Loucy (cell line): Measurements from ENCODE around the gene BEX3.

ENCODE experiments used
- H2AFZ ChIP-seq: fragments of 200-600 bp; sonication (generic); 2 replicates; pipeline ENCODE4 v1.6.0; 2016; ENCODE audit warnings: antibody characterized with exemption, mild to moderate bottlenecking, low read length, moderate library complexity
- H3F3A ChIP-seq: fragments of 200-600 bp; 2 replicates; pipeline ENCODE4 v1.6.0; 2016; ENCODE audit warnings: antibody characterized with exemption, low read depth, mild to moderate bottlenecking
- H3K27me3 ChIP-seq: fragments of 200-600 bp; sonication (generic); 2 replicates; pipeline ENCODE4 v1.6.1; 2014; ENCODE audit warnings: low read length, mild to moderate bottlenecking; ENCODE audit not compliant: insufficient read depth, poor library complexity, severe bottlenecking
- H3K36me3 ChIP-seq: fragments of 200-600 bp; sonication (generic); 2 replicates; pipeline ENCODE4 v1.6.1; 2016; ENCODE audit warnings: low read length; ENCODE audit not compliant: insufficient read depth
- H3K4me1 ChIP-seq: fragments of 200-600 bp; sonication (generic); 2 replicates; pipeline ENCODE4 v1.5.1; 2014; ENCODE audit warnings: low read length, mild to moderate bottlenecking; ENCODE audit not compliant: insufficient read depth, poor library complexity, severe bottlenecking
- H3K4me2 ChIP-seq: fragments of 200-600 bp; sonication (generic); 2 replicates; pipeline ENCODE4 v1.6.0; 2014; ENCODE audit warnings: antibody characterized with exemption, low read length, low read depth, mild to moderate bottlenecking; ENCODE audit not compliant: poor library complexity, severe bottlenecking
- H3K4me3 ChIP-seq: fragments of 200-600 bp; sonication (generic); 2 replicates; pipeline ENCODE4 v1.5.1; 2014; ENCODE audit warnings: low read length, mild to moderate bottlenecking, mixed read lengths; ENCODE audit not compliant: poor library complexity, severe bottlenecking
- H3K79me2 ChIP-seq: fragments of 200-600 bp; sonication (generic); 2 replicates; pipeline ENCODE4 v1.6.1; 2014; ENCODE audit warnings: low read length; ENCODE audit not compliant: insufficient read depth
- H3K9ac ChIP-seq: fragments of 200-600 bp; sonication (generic); 2 replicates; pipeline ENCODE4 v1.6.0; 2014; ENCODE audit warnings: mild to moderate bottlenecking, low read depth, low read length, moderate library complexity; ENCODE audit not compliant: poor library complexity, severe bottlenecking
- H3K9me2 ChIP-seq: fragments of 200-600 bp; sonication (generic); replicated peaks from 2 replicates; pipeline ENCODE4 v1.6.1; 2016; ENCODE audit warnings: low read depth, low read length, mixed read lengths
- H3K9me3 ChIP-seq: fragments of 200-600 bp; sonication (generic); 2 replicates; pipeline ENCODE4 v1.6.1; 2014; ENCODE audit warnings: mild to moderate bottlenecking, antibody characterized with exemption, low read length, low read depth; ENCODE audit not compliant: insufficient read depth
- H4K20me1 ChIP-seq: fragments of 200-600 bp; sonication (generic); 2 replicates; pipeline ENCODE4 v1.6.0; 2014; ENCODE audit warnings: antibody characterized with exemption, low read length, mild to moderate bottlenecking; ENCODE audit not compliant: insufficient read depth, poor library complexity, severe bottlenecking
- CTCF ChIP-seq: fragments of 200-600 bp; sonication (generic); conservative IDR thresholded peaks from 2 replicates; pipeline ENCODE4 v1.5.1; 2014; ENCODE audit warnings: mild to moderate bottlenecking, antibody characterized with exemption, low read length
- EZH2phosphoT487 ChIP-seq: fragments of 200-600 bp; IDR thresholded peaks from 2 replicates; pipeline ENCODE4 v1.6.1; 2018; ENCODE audit warnings: antibody characterized with exemption, mild to moderate bottlenecking, moderate library complexity, borderline replicate concordance

BEX3 gene

GRCh38 chrX:103367502-103367901 lies 8.8 kb upstream of the BEX3 start:
- H3K4me3 ChIP-seq = no peak overlapping the region
- H2AFZ ChIP-seq = peak overlapping the region; percentile 60; the same call in 1 of the 2 replicates
- peaks cover 19% of the 10 kb centered on the region for H3K4me1 ChIP-seq
- H4K20me1 ChIP-seq = no peaks in the 10 kb centered on the region
- H3K27me3 ChIP-seq = no peaks in the 10 kb centered on the region
- TF ChIP-seq CTCF (no peak), EZH2phosphoT487 (no peak)
- no peaks in the 10 kb centered on the region for H3K9me3 ChIP-seq
- no peaks in the 10 kb centered on the region for H3K36me3 ChIP-seq
- H3K9me2 ChIP-seq = no peaks in the 10 kb centered on the region
- H3K9ac ChIP-seq = no peak overlapping the region
- H3K79me2 ChIP-seq = no peaks in the 10 kb centered on the region
- H3F3A ChIP-seq = no peaks in the 10 kb centered on the region
- no peak overlapping the region for H3K4me2 ChIP-seq

- H3K9ac ChIP-seq = peak overlapping the region; percentile 43
- H3K27me3 ChIP-seq = no peaks in the 10 kb centered on the region
- no peaks in the 10 kb centered on the region for H4K20me1 ChIP-seq
- no peaks in the 10 kb centered on the region for H3K36me3 ChIP-seq
- no peaks in the 10 kb centered on the region for H3F3A ChIP-seq
- no peaks in the 10 kb centered on the region for H3K9me3 ChIP-seq
- no peak overlapping the region for H3K4me3 ChIP-seq
- H3K4me1 ChIP-seq = peaks cover 19% of the 10 kb centered on the region
- TF ChIP-seq EZH2phosphoT487 (no peak), CTCF (no peak)
- H2AFZ ChIP-seq = 0 out of 2 replicates have a peak overlapping the region, but pooled peaks have one; percentile 36
- no peaks in the 10 kb centered on the region for H3K9me2 ChIP-seq
- H3K4me2 ChIP-seq = no peak overlapping the region
- no peaks in the 10 kb centered on the region for H3K79me2 ChIP-seq
Observed at GRCh38 chrX:103369479-103369878, 6.9 kb upstream of the BEX3 start.

GRCh38 chrX:103372886-103373285 lies 3.5 kb upstream of the BEX3 start:
- no peak overlapping the region for H3K4me2 ChIP-seq
- H3K9ac ChIP-seq = no peak overlapping the region
- H3K36me3 ChIP-seq = no peaks in the 10 kb centered on the region
- peaks cover 24% of the 10 kb centered on the region for H3K4me1 ChIP-seq
- no peaks in the 10 kb centered on the region for H3K27me3 ChIP-seq
- TF ChIP-seq EZH2phosphoT487 (no peak), CTCF (no peak)
- H3K9me3 ChIP-seq = no peaks in the 10 kb centered on the region
- H4K20me1 ChIP-seq = no peaks in the 10 kb centered on the region
- H3K4me3 ChIP-seq = no peak overlapping the region
- no peaks in the 10 kb centered on the region for H3F3A ChIP-seq
- H3K79me2 ChIP-seq = peaks cover 10% of the 10 kb centered on the region; the same call in 1 of the 2 replicates
- no peak overlapping the region for H2AFZ ChIP-seq
- no peaks in the 10 kb centered on the region for H3K9me2 ChIP-seq
